Endothelial cell (in vitro differentiated cells): ENCODE results near the gene ZC3H12D. TPM values are rescaled to one million over a fixed set of nuclear protein-coding genes. Genes with fewer than 3 reads are reported as not detected.

Source experiments
- DNase-seq: peaks from one replicate; pipeline ENCODE4 v3.0.0; 2021; ENCODE audit warnings: low spot score
- H3K27ac Mint-ChIP-seq: one replicate; pipeline ENCODE4 v1.8.0; 2021; ENCODE audit warnings: mixed read lengths, inconsistent platforms; ENCODE audit not compliant: unreplicated experiment
- H3K27me3 Mint-ChIP-seq: one replicate; pipeline ENCODE4 v1.8.0; 2021; ENCODE audit warnings: mild to moderate bottlenecking, moderate library complexity, mixed read lengths, inconsistent platforms; ENCODE audit not compliant: unreplicated experiment
- H3K36me3 Mint-ChIP-seq: one replicate; pipeline ENCODE4 v1.8.0; 2021; ENCODE audit warnings: mild to moderate bottlenecking, low read depth, mixed read lengths, inconsistent platforms; ENCODE audit not compliant: unreplicated experiment
- H3K4me1 Mint-ChIP-seq: one replicate; pipeline ENCODE4 v1.8.0; 2021; ENCODE audit warnings: mild to moderate bottlenecking, mixed read lengths, inconsistent platforms; ENCODE audit not compliant: unreplicated experiment
- H3K4me3 Mint-ChIP-seq: one replicate; pipeline ENCODE4 v1.8.0; 2021; ENCODE audit warnings: mild to moderate bottlenecking, mixed read lengths, inconsistent platforms; ENCODE audit not compliant: unreplicated experiment
- H3K9me3 Mint-ChIP-seq: one replicate; pipeline ENCODE4 v1.8.0; 2021; ENCODE audit warnings: mixed read lengths, inconsistent platforms; ENCODE audit not compliant: unreplicated experiment
- CTCF ChIP-seq: fragments of 200-600 bp; sonication (generic); IDR thresholded peaks from one replicate; pipeline ENCODE4 v1.5.0; 2021; ENCODE audit warnings: antibody characterized with exemption; ENCODE audit not compliant: unreplicated experiment
- total RNA-seq: library from RNA; stranded (reverse); fragmentation: NEBNext Ultra II Directional; extraction: Animal tissue kit (Norgen Biotek cat#: 25700); gene quantifications from one replicate; pipeline ENCODE4 v1.2.1, GENCODE V29; 2021; ENCODE audit not compliant: unreplicated experiment

The ZC3H12D gene
- total RNA-seq, 1 donor from 2014 or later: 0.72 TPM

DNA sequence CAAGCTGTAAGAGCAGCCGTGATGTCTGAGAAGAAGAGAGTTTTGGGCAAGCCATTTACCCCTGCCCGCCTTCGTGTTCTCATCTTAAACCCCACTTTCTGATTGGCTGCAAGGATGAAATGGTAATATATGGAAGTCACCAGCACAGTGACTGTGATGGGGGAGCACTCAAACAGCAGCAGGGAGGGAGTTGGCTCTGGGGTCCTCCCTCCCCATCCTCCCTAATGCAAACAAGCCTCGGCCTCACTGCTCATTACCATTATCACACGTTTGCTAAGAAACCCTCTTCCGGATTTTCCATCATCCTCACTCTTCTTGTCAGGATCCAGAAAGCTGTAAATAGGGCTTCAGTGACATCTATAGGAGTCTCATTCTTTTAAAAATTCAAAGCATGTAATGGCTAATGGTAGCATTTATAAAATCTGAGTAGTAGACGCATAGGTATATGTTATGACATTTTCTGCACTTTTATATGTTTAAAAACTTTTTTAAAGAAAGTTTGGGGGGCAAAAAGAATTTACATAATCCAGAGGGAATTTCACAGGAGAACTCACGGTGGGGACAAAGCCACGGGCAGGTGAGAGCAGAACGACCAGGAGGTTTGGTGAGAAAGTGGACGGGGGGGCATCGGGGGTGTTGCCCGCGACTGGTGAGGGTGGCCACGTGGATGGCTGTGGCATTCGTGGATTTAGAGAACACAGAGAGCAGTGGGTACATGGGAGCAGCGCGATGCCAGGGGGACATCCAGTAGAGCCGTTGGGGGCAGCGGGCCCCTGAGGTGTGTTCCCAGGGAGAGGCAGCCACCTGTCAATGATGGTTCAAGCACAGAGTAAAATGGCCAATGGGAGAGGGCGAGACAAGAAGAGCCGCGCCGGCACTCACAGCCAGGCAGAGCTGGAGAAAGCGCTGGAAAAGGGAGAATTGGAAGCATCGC is 55.1 kb downstream of the ZC3H12D start:
- Mint-ChIP-seq H3K36me3 (no peaks in the 10 kb centered on the region), H3K4me1 (peaks cover 3% of the 10 kb centered on the region), H3K27me3 (peaks cover 9% of the 10 kb centered on the region), H3K9me3 (no peaks in the 10 kb centered on the region), H3K4me3 (no peak overlapping the region), H3K27ac (no peak overlapping the region)
- no peak for TF ChIP-seq CTCF
- DNase-seq: no peak

DNA sequence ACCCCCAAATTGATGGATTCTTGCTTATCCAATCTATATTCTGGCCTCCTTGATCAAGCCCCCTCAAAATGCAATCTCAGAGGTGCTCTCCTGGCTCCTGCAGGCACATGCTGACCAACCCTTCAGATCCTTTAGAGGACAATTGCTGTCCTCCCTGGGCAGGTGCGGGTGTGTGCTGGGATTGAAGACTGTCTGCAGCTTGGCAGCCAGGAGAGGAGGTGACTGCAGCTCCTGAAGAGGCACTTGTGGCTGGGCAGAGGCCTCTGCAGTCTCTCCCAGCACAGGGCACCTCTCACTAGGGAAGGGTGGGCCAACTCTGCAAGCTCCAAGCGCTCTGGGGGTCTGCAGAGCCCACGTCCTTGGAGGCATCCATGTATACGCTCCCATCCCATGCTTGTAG is 56.2 kb downstream of the ZC3H12D start:
- Mint-ChIP-seq H3K9me3 (no peaks in the 10 kb centered on the region), H3K4me1 (peaks cover 4% of the 10 kb centered on the region), H3K27me3 (peaks cover 9% of the 10 kb centered on the region), H3K4me3 (no peak overlapping the region), H3K27ac (no peak overlapping the region), H3K36me3 (no peaks in the 10 kb centered on the region)
- DNase-seq: no peak
- TF ChIP-seq CTCF: no peak

DNA sequence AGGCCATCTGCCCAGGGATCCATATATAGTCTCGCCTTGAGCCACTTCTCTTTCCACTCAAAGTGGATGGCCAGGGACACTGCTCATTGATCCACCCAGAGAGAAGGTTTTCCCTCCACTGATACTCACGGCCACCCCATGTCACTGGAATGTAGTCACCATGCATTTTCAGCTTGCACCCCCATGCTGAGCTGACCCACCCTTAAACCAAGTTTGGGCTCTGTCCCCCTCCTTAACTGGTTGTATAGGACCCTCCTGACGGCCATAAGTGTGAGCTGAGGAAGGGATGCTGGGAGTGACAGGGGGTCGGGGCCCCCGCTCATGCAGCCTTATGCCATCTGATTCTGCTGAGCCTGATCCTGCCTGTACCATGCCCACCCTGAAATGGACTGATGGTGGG is 59.1 kb downstream of the ZC3H12D start:
- H3K27me3 Mint-ChIP-seq: peaks cover 9% of the 10 kb centered on the region
- TF ChIP-seq CTCF: no peak
- H3K27ac Mint-ChIP-seq: peak overlapping the region; percentile 78
- H3K4me1 Mint-ChIP-seq: peaks cover 9% of the 10 kb centered on the region
- no peak for DNase-seq
- H3K36me3 Mint-ChIP-seq: no peaks in the 10 kb centered on the region
- no peaks in the 10 kb centered on the region for H3K9me3 Mint-ChIP-seq
- H3K4me3 Mint-ChIP-seq: no peak overlapping the region

DNA sequence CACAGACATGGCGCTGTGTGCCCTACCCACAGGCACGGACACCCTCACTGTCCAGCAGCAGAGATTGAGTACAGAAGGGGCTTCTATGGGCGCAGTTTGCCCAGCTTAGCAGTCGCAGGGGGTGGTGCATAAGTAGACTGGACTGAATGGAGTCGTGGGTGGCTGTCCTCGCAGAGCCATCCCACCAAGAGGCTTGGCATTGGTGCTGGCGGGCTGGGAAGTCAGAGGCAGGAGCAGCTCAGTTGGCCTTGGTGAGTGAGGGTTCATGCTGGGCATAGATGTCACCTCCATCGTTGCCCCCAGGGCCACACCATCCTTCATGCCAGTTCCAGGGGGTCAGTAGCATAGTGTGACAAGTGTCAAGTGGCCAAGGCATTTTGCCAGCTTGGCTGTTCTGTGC is 59.6 kb downstream of the ZC3H12D start:
- no peak overlapping the region for H3K4me3 Mint-ChIP-seq
- no peak for TF ChIP-seq CTCF
- H3K27ac Mint-ChIP-seq: peak overlapping the region; percentile 78
- H3K4me1 Mint-ChIP-seq: peaks cover 9% of the 10 kb centered on the region
- DNase-seq: no peak
- peaks cover 9% of the 10 kb centered on the region for H3K27me3 Mint-ChIP-seq
- H3K36me3 Mint-ChIP-seq: no peaks in the 10 kb centered on the region
- H3K9me3 Mint-ChIP-seq: no peaks in the 10 kb centered on the region

- peaks cover 9% of the 10 kb centered on the region for H3K4me1 Mint-ChIP-seq
- H3K27me3 Mint-ChIP-seq: peaks cover 9% of the 10 kb centered on the region
- TF ChIP-seq CTCF: no peak
- no peak overlapping the region for H3K27ac Mint-ChIP-seq
- no peaks in the 10 kb centered on the region for H3K36me3 Mint-ChIP-seq
- H3K9me3 Mint-ChIP-seq: no peaks in the 10 kb centered on the region
- H3K4me3 Mint-ChIP-seq: no peak overlapping the region
- no peak for DNase-seq
Measured at GRCh38 chr6:149423964-149424440, 60.8 kb downstream of the ZC3H12D start.
